ENCODE results near the gene RUNDC3A. TPM values are rescaled to one million over a fixed set of nuclear protein-coding genes. Genes with fewer than 3 reads are reported as not detected.

Gene RUNDC3A
- total and polyA plus RNA-seq, 2 of the 8 experiments (the other 6 are each of a cell fraction or from before 2014, with no cell fraction given) = 6.4 to 13.8 TPM

DNA sequence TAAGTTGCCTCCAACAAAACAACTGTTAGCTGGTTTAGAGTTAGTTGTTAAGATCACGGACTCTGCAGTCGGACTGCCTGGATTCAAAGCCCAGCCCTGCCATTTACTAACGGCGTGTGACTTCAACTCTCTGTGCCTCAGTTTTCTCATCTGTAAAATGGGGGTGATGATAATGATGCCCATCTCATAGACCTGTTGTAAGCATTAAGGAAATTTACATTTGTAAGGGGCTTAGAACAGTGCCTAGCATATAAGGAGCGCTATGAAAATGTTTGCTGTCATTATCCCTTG is 41.3 kb upstream of the RUNDC3A start:
- H2BK12ac ChIP-seq (ENCODE audit: low read depth, low read length) = no peak overlapping the region
- no peaks in the 10 kb centered on the region for H3K9me3 ChIP-seq (ENCODE audit: insufficient read depth in 2 of 2, low read depth in 1 of 2, low read length in 1 of 2)
- peak; percentile 75; the same call in 1 of the 2 replicates for TF ChIP-seq KDM1A (IDR thresholded peaks at IDR 0.05; ENCODE audit: borderline replicate concordance, low read length)
- TF ChIP-seq SP1 (IDR thresholded peaks at IDR 0.05; ENCODE audit: low read depth, low read length) = no peak
- no peak overlapping the region for H4K5ac ChIP-seq (ENCODE audit: insufficient read length, low read depth, low read length)
- no peak overlapping the region for H2BK15ac ChIP-seq (ENCODE audit: low read length)
- H2AFZ ChIP-seq (ENCODE audit: low read length) = no peak overlapping the region
- DNase-seq (ENCODE audit: low read depth in 1 of 2, low spot score in 2 of 2) = no peak
- H4K8ac ChIP-seq (ENCODE audit: extremely low read depth, insufficient read depth, low read length) = no peak overlapping the region
- no peak overlapping the region for H4K91ac ChIP-seq (replicated peaks; ENCODE audit: insufficient read length, low read length)
- no peak overlapping the region; the same call in 1 of the 2 replicates for H2AK5ac ChIP-seq (ENCODE audit: low read depth, low read length)
- H2BK20ac ChIP-seq (ENCODE audit: low read length) = no peak overlapping the region
- no peak for FAIRE-seq
- H3K14ac ChIP-seq (ENCODE audit: insufficient read length) = no peak overlapping the region
- H3K4ac ChIP-seq (replicated peaks; ENCODE audit: insufficient read length, low read depth, low read length) = no peak overlapping the region
- H3K4me3 ChIP-seq (ENCODE audit: extremely low read depth in 1 of 4, insufficient read depth in 2 of 4, low read depth in 3 of 4, low read length in 4 of 4) = no peak overlapping the region
- H3K23me2 ChIP-seq (ENCODE audit: low read depth, low read length) = no peaks in the 10 kb centered on the region
- no peaks in the 10 kb centered on the region for H3K36me3 ChIP-seq (ENCODE audit: control insufficient read depth in 2 of 4, insufficient read depth in 4 of 4, low read length in 3 of 4)
- no peaks in the 10 kb centered on the region for H3K79me1 ChIP-seq (ENCODE audit: low read depth, low read length)
- no peak overlapping the region for H3K18ac ChIP-seq (ENCODE audit: extremely low read depth, low read length)
- H2BK120ac ChIP-seq (replicated peaks; ENCODE audit: low read depth, low read length) = no peak overlapping the region
- WGBS, 2 experiments (ENCODE audit: extremely low coverage in 1 of 2, insufficient coverage in 1 of 2, insufficient read length in 1 of 2, insufficient replicate concordance in 2 of 2, low coverage in 1 of 2, low lambda C conversion rate in 2 of 2, missing lambda C conversion rate in 1 of 2) = 88% methylated on average over 5 of the region's 5 CpGs; no CpG with 5 or more reads in 1 of the 2 experiments
- H3K27ac ChIP-seq (ENCODE audit: low read depth, low read length) = no peak overlapping the region
- no peaks in the 10 kb centered on the region for H4K20me1 ChIP-seq (replicated peaks in 1 of 2; ENCODE audit: control insufficient read depth in 1 of 2, insufficient read depth in 2 of 2, low read length in 2 of 2)
- H3K79me2 ChIP-seq (ENCODE audit: control insufficient read depth in 1 of 2, insufficient read depth in 2 of 2, low read length in 2 of 2) = no peaks in the 10 kb centered on the region
- ChIA-PET POLR2A (ENCODE audit: partially characterized antibody) (interaction anchor here (0.7 to 1.9 kb wide), 3 partner anchors 14 to 50 kb away, joined by 3 to 4 read pairs (median 3); no protein-coding TSS in a partner anchor), CTCF (ENCODE audit: partially characterized antibody) (interaction anchor here (1.0 to 1.5 kb wide), 5 partner anchors 11 to 87 kb away, joined by 3 to 4 read pairs (median 4); no protein-coding TSS in a partner anchor)
- H3K4me2 ChIP-seq (ENCODE audit: insufficient read depth in 1 of 2, low read depth in 2 of 2, low read length in 2 of 2) = no peak overlapping the region
- H2BK5ac ChIP-seq (ENCODE audit: low read depth, low read length) = no peak overlapping the region
- H3K27me3 ChIP-seq (replicated peaks in 1 of 4; ENCODE audit: control insufficient read depth in 3 of 4, extremely low read depth in 1 of 4, insufficient read depth in 3 of 4, low read length in 3 of 4) = no peaks in the 10 kb centered on the region
- no peak overlapping the region for H3K56ac ChIP-seq (replicated peaks; ENCODE audit: insufficient read length, low read depth, low read length)
- H3K4me1 ChIP-seq (replicated peaks in 1 of 4; ENCODE audit: control insufficient read depth in 3 of 4, insufficient read depth in 4 of 4, low read length in 3 of 4) = no peaks in the 10 kb centered on the region
- no peak overlapping the region for H3K23ac ChIP-seq (ENCODE audit: insufficient read length)
- no peak overlapping the region for H3K9ac ChIP-seq (replicated peaks in 1 of 4; ENCODE audit: extremely low read depth in 1 of 4, low read depth in 3 of 4, low read length in 3 of 4)
